Caco-2 (cell line): ENCODE results near the gene NPHP4. TPM values are rescaled to one million over a fixed set of nuclear protein-coding genes. Genes with fewer than 3 reads are reported as not detected.

ENCODE experiments used
- BruUV-seq: library from RNA; stranded (reverse); fragments of 400-500 nt; replicated peaks from 2 replicates; lab custom pipeline; 2021; lab: Mats Ljungman, UMichigan
- CTCF ChIA-PET: fragments of 300-600 bp; sonication (Branson Sonifier 250); formaldehyde crosslinking; loops from one replicate; lab custom pipeline; 2022; ENCODE audit warnings: antibody characterized with exemption; lab: Charles Lee
- POLR2A ChIA-PET: fragments of 300-600 bp; sonication (Branson Sonifier 250); formaldehyde crosslinking; loops from one replicate; lab custom pipeline; 2022; ENCODE audit warnings: antibody characterized with exemption; lab: Charles Lee
- DNase-seq, 2 experiments: peaks; one replicate each; pipeline versions ENCODE4 v3.0.0 to v3.0.0-alpha.2; 2020 to 2022
- H3K27me3 ChIP-seq: replicated peaks from 2 replicates; pipeline ENCODE4 v1.6.0; 2011; ENCODE audit warnings: low read length; ENCODE audit not compliant: control insufficient read depth, insufficient read depth
- H3K36me3 ChIP-seq: 2 replicates; pipeline ENCODE4 v1.5.1; 2011; ENCODE audit warnings: low read length; ENCODE audit not compliant: control insufficient read depth, insufficient read depth
- H3K4me1 ChIP-seq: fragments of 250-450 bp; sonication (Bioruptor Pico); 2 replicates; pipeline ENCODE4 v1.5.1; 2020; ENCODE audit warnings: mild to moderate bottlenecking
- H3K4me3 ChIP-seq: 2 replicates; pipeline ENCODE4 v1.5.1; 2011; ENCODE audit warnings: low read depth, mild to moderate bottlenecking, control low read depth, low read length
- H3K9me3 ChIP-seq: fragments of 250-450 bp; sonication (Bioruptor Pico); 2 replicates; pipeline ENCODE4 v1.5.1; 2020; ENCODE audit warnings: mild to moderate bottlenecking, moderate library complexity
- H3K27ac Mint-ChIP-seq: one replicate; pipeline ENCODE4 v1.8.0; 2022; ENCODE audit warnings: mixed read lengths; ENCODE audit not compliant: unreplicated experiment
- H3K27me3 Mint-ChIP-seq: one replicate; pipeline ENCODE4 v1.8.0; 2022; ENCODE audit warnings: mixed read lengths; ENCODE audit not compliant: insufficient read depth, unreplicated experiment
- H3K36me3 Mint-ChIP-seq: one replicate; pipeline ENCODE4 v1.8.0; 2022; ENCODE audit warnings: mild to moderate bottlenecking, mixed read lengths; ENCODE audit not compliant: insufficient read depth, unreplicated experiment
- H3K4me1 Mint-ChIP-seq: one replicate; pipeline ENCODE4 v1.8.0; 2022; ENCODE audit warnings: low read depth, mixed read lengths; ENCODE audit not compliant: unreplicated experiment
- H3K4me3 Mint-ChIP-seq: one replicate; pipeline ENCODE4 v1.8.0; 2022; ENCODE audit warnings: mild to moderate bottlenecking, moderate library complexity, mixed read lengths; ENCODE audit not compliant: unreplicated experiment
- H3K9me3 Mint-ChIP-seq: one replicate; pipeline ENCODE4 v1.8.0; 2022; ENCODE audit warnings: mixed read lengths; ENCODE audit not compliant: unreplicated experiment
- CTCF ChIP-seq, 2 experiments: fragments of 200-600 bp in 1 of 2; IDR thresholded peaks; 1 replicate in 1 of 2; 2 replicates in 1 of 2; pipeline versions ENCODE4 v1.5.1 to v1.8.0; 2011 to 2022; ENCODE audit warnings: antibody characterized with exemption in 1 of 2, control low read depth in 1 of 2, inconsistent platforms in 1 of 2, low read depth in 1 of 2, low read length in 1 of 2, mild to moderate bottlenecking in 1 of 2, moderate library complexity in 1 of 2; ENCODE audit not compliant: insufficient read depth in 1 of 2, severe bottlenecking in 1 of 2, unreplicated experiment in 1 of 2
- intact Hi-C: fragments of 100-400 bp; cut with micrococcal nuclease; formaldehyde crosslinking; loops from one replicate; pipeline ENCODE4 v1.10.0; 2022; ENCODE audit not compliant: unreplicated experiment
- total RNA-seq: library from RNA; stranded (reverse); gene quantifications from 2 replicates; pipeline ENCODE4 v1.2.3, GENCODE V29; 2022

NPHP4 gene
- total RNA-seq, 1 experiment from 2014 or later: 12.3 TPM

- H3K9me3 ChIP-seq: no peaks in the 10 kb centered on the region
- Mint-ChIP-seq H3K4me1 (no peaks in the 10 kb centered on the region), H3K27me3 (no peaks in the 10 kb centered on the region), H3K27ac (no peak overlapping the region), H3K9me3 (no peaks in the 10 kb centered on the region), H3K36me3 (no peaks in the 10 kb centered on the region), H3K4me3 (no peak overlapping the region)
- no peaks in the 10 kb centered on the region for H3K27me3 ChIP-seq
- TF ChIP-seq CTCF (IDR thresholded peaks at IDR 0.05; ENCODE audit: insufficient read depth in 1 of 2, low read depth in 1 of 2, low read length in 1 of 2, severe bottlenecking in 1 of 2, unreplicated experiment in 1 of 2): no peak
- H3K36me3 ChIP-seq: no peaks in the 10 kb centered on the region; the same call in 1 of the 2 replicates
- H3K4me3 ChIP-seq: no peak overlapping the region
- H3K4me1 ChIP-seq: no peaks in the 10 kb centered on the region
- POLR2A ChIA-PET: no interaction called here
- CTCF ChIA-PET: no interaction called here
- intact Hi-C loops: no loop called here
- no TSS peak for BruUV-seq
- no peak for DNase-seq
Observed at GRCh38 chr1:5913876-5914275, 78.3 kb downstream of the NPHP4 start.

- no peaks in the 10 kb centered on the region for H3K9me3 ChIP-seq
- H3K9me3 Mint-ChIP-seq: no peaks in the 10 kb centered on the region
- no peak overlapping the region for H3K27ac Mint-ChIP-seq
- H3K4me3 ChIP-seq: no peak overlapping the region
- DNase-seq: no peak
- H3K4me1 ChIP-seq: no peaks in the 10 kb centered on the region
- BruUV-seq: no TSS peak
- POLR2A ChIA-PET: no interaction called here
- CTCF ChIA-PET: no interaction called here
- H3K36me3 ChIP-seq: no peaks in the 10 kb centered on the region; the same call in 1 of the 2 replicates
- no peaks in the 10 kb centered on the region for H3K27me3 ChIP-seq
- TF ChIP-seq CTCF (IDR thresholded peaks at IDR 0.05; ENCODE audit: insufficient read depth in 1 of 2, low read depth in 1 of 2, low read length in 1 of 2, severe bottlenecking in 1 of 2, unreplicated experiment in 1 of 2): no peak
- intact Hi-C loops: no loop called here
- no peaks in the 10 kb centered on the region for H3K4me1 Mint-ChIP-seq
- H3K4me3 Mint-ChIP-seq: no peak overlapping the region
- no peaks in the 10 kb centered on the region for H3K36me3 Mint-ChIP-seq
- no peaks in the 10 kb centered on the region for H3K27me3 Mint-ChIP-seq
Observed at GRCh38 chr1:5913078-5913845, 79.0 kb downstream of the NPHP4 start.

GRCh38 chr1:5911871-5912271, 80.4 kb downstream of the NPHP4 start:
- DNase-seq: no peak
- no peak for TF ChIP-seq CTCF (IDR thresholded peaks at IDR 0.05; ENCODE audit: insufficient read depth in 1 of 2, low read depth in 1 of 2, low read length in 1 of 2, severe bottlenecking in 1 of 2, unreplicated experiment in 1 of 2)
- Histone ChIP-seq H3K4me3 (no peak overlapping the region), H3K9me3 (no peaks in the 10 kb centered on the region), H3K36me3 (no peaks in the 10 kb centered on the region; the same call in 1 of the 2 replicates), H3K27me3 (no peaks in the 10 kb centered on the region), H3K4me1 (no peaks in the 10 kb centered on the region)
- Mint-ChIP-seq H3K4me3 (no peak overlapping the region), H3K4me1 (no peaks in the 10 kb centered on the region), H3K36me3 (no peaks in the 10 kb centered on the region), H3K27ac (no peak overlapping the region), H3K27me3 (no peaks in the 10 kb centered on the region), H3K9me3 (no peaks in the 10 kb centered on the region)
- CTCF ChIA-PET: no interaction called here
- BruUV-seq: no TSS peak
- intact Hi-C loops: no loop called here
- POLR2A ChIA-PET: no interaction called here
